ENCODE results near the gene SLC25A21. TPM values are rescaled to one million over a fixed set of nuclear protein-coding genes. Genes with fewer than 3 reads are reported as not detected.

SLC25A21 gene
- total RNA-seq, 6 experiments from 2014 or later: 0.09 to 0.37 (median 0.18) TPM; not detected in 1

- WGBS (ENCODE audit: insufficient coverage, low coverage, low lambda C conversion rate, missing lambda C conversion rate): 80% methylated on average over 5 of the region's 5 CpGs
- Histone ChIP-seq H3K36me3 (no peaks in the 10 kb centered on the region), H3K9me3 (peaks cover 0 to 3% (median 0%) of the 10 kb centered on the region in 4 donors), H3K27me3 (no peaks in the 10 kb centered on the region), H3K4me3 (no peak overlapping the region), H3K4me1 (no peaks in the 10 kb centered on the region), H3K27ac (no peak overlapping the region)
- ATAC-seq (no peak), DNase-seq (no peak)
- TF ChIP-seq CTCF (IDR thresholded peaks at IDR 0.05) (no peak), POLR2A (IDR thresholded peaks at IDR 0.05) (no peak)
- intact Hi-C loops (cut with DNase I): no loop called here
These were observed 326.9 kb downstream of the SLC25A21 start for GRCh38 chr14:36845356-36846012.

GRCh38 chr14:36844443-36845195 lies 327.8 kb downstream of the SLC25A21 start:
- H3K4me3 ChIP-seq: no peak overlapping the region
- peaks cover 0 to 3% (median 0%) of the 10 kb centered on the region in 4 donors for H3K9me3 ChIP-seq
- WGBS (ENCODE audit: insufficient coverage, low coverage, low lambda C conversion rate, missing lambda C conversion rate): 56% methylated on average over 6 of the region's 6 CpGs
- DNase-seq (no peak), ATAC-seq (no peak)
- H3K27ac ChIP-seq: no peak overlapping the region
- no peaks in the 10 kb centered on the region for H3K36me3 ChIP-seq
- TF ChIP-seq POLR2A (IDR thresholded peaks at IDR 0.05) (no peak), CTCF (IDR thresholded peaks at IDR 0.05) (no peak)
- H3K4me1 ChIP-seq: no peaks in the 10 kb centered on the region
- H3K27me3 ChIP-seq: no peaks in the 10 kb centered on the region
- intact Hi-C loops (cut with DNase I): no loop called here

GRCh38 chr14:36843410-36843809 lies 329.0 kb downstream of the SLC25A21 start:
- DNase-seq: no peak
- Histone ChIP-seq H3K9me3 (peaks cover 0 to 3% (median 0%) of the 10 kb centered on the region in 4 donors), H3K4me1 (no peaks in the 10 kb centered on the region), H3K27me3 (no peaks in the 10 kb centered on the region), H3K27ac (no peak overlapping the region), H3K4me3 (no peak overlapping the region), H3K36me3 (no peaks in the 10 kb centered on the region)
- TF ChIP-seq CTCF (IDR thresholded peaks at IDR 0.05) (no peak), POLR2A (IDR thresholded peaks at IDR 0.05) (no peak)
- WGBS (ENCODE audit: insufficient coverage, low coverage, low lambda C conversion rate, missing lambda C conversion rate): 27% methylated on average over 1 of the region's 1 CpG
- intact Hi-C loops (cut with DNase I): no loop called here
- no peak for ATAC-seq

GRCh38 chr14:36835128-36835527 lies 337.3 kb downstream of the SLC25A21 start:
- DNase-seq (no peak), ATAC-seq (no peak)
- H3K27me3 ChIP-seq: no peaks in the 10 kb centered on the region
- no peak overlapping the region for H3K4me3 ChIP-seq
- no peak overlapping the region for H3K27ac ChIP-seq
- no peaks in the 10 kb centered on the region for H3K36me3 ChIP-seq
- H3K4me1 ChIP-seq: no peaks in the 10 kb centered on the region
- TF ChIP-seq CTCF (IDR thresholded peaks at IDR 0.05) (no peak), POLR2A (IDR thresholded peaks at IDR 0.05) (no peak)
- intact Hi-C loops (cut with DNase I): no loop called here
- 22% methylated on average over 2 of the region's 2 CpGs for WGBS (ENCODE audit: insufficient coverage, low coverage, low lambda C conversion rate, missing lambda C conversion rate)
- H3K9me3 ChIP-seq: no peaks in the 10 kb centered on the region
